ENCODE data around the gene SAFB2. TPM values are rescaled to one million over a fixed set of nuclear protein-coding genes. Genes with fewer than 3 reads are reported as not detected.

The SAFB2 gene
- total and polyA plus RNA-seq, 9 of the 15 experiments (the other 6 are each of a cell fraction or from before 2014, with no cell fraction given) = 4.5 to 103 (median 47.3) TPM

DNA sequence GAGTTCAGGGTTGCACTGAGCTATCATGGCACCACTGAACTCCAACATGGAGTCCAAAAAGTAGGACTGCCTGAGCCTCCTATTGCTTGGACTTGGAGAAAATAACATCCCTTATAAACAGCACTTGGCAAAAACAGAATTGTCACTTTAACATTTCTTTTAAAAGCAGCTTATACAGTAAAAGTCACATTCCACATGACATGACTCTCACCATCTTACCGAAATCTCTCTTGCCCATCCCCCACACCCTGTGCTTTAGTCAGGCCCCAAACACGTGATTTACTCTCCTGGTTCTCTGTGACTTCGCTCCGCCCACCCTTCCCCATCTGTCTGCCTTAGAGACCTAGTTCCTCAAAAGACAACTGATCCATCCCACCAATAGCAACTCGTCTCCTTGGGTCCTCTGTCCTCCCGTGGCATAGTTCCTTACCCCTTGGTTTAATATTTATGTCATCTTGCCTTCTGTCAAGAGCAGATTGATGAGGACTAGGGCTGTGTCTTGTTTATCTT lies 4.9 kb upstream of the SAFB2 start (continued):
- TF ChIP-seq SOX6 (IDR thresholded peaks at IDR 0.05) (peak; percentile 54; the same call in 1 of the 2 replicates), HDGF (IDR thresholded peaks at IDR 0.05) (no peak), HSF4 (CRISPR knock-in tag; IDR thresholded peaks at IDR 0.05; ENCODE audit: borderline replicate concordance) (peak; percentile 95), TBL1XR1 (IDR thresholded peaks at IDR 0.05; ENCODE audit: low read length in 2 of 2) (no peak), ZNF785 (CRISPR knock-in tag; IDR thresholded peaks at IDR 0.05) (no peak), EGR1 (conservative IDR thresholded peaks at IDR 0.05) (peak; percentile 62), SIRT6 (IDR thresholded peaks at IDR 0.05; ENCODE audit: low read depth, low read length) (no peak), ASH1L (IDR thresholded peaks at IDR 0.05; ENCODE audit: borderline replicate concordance, low read depth, partially characterized antibody) (no peak), LARP7 (IDR thresholded peaks at IDR 0.05) (no peak), HNRNPLL (IDR thresholded peaks at IDR 0.05; ENCODE audit: low read depth, low read length, poor library complexity, severe bottlenecking) (no peak), BCOR (IDR thresholded peaks at IDR 0.05) (no peak), ZNF830 (CRISPR knock-in tag; IDR thresholded peaks at IDR 0.05) (peak; percentile 86; the same call in 1 of the 2 replicates)
- TF ChIP-seq, protein P1, sequence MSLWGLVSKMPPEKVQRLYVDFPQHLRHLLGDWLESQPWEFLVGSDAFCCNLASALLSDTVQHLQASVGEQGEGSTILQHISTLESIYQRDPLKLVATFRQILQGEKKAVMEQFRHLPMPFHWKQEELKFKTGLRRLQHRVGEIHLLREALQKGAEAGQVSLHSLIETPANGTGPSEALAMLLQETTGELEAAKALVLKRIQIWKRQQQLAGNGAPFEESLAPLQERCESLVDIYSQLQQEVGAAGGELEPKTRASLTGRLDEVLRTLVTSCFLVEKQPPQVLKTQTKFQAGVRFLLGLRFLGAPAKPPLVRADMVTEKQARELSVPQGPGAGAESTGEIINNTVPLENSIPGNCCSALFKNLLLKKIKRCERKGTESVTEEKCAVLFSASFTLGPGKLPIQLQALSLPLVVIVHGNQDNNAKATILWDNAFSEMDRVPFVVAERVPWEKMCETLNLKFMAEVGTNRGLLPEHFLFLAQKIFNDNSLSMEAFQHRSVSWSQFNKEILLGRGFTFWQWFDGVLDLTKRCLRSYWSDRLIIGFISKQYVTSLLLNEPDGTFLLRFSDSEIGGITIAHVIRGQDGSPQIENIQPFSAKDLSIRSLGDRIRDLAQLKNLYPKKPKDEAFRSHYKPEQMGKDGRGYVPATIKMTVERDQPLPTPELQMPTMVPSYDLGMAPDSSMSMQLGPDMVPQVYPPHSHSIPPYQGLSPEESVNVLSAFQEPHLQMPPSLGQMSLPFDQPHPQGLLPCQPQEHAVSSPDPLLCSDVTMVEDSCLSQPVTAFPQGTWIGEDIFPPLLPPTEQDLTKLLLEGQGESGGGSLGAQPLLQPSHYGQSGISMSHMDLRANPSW (CRISPR knock-in tag; IDR thresholded peaks at IDR 0.05) = no peak
- TF ChIP-seq, protein P2, sequence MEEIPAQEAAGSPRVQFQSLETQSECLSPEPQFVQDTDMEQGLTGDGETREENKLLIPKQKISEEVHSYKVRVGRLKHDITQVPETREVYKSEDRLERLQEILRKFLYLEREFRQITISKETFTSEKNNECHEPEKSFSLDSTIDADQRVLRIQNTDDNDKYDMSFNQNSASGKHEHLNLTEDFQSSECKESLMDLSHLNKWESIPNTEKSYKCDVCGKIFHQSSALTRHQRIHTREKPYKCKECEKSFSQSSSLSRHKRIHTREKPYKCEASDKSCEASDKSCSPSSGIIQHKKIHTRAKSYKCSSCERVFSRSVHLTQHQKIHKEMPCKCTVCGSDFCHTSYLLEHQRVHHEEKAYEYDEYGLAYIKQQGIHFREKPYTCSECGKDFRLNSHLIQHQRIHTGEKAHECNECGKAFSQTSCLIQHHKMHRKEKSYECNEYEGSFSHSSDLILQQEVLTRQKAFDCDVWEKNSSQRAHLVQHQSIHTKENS (CRISPR knock-in tag; IDR thresholded peaks at IDR 0.05) = no peak
- TF ChIP-seq, protein P3, sequence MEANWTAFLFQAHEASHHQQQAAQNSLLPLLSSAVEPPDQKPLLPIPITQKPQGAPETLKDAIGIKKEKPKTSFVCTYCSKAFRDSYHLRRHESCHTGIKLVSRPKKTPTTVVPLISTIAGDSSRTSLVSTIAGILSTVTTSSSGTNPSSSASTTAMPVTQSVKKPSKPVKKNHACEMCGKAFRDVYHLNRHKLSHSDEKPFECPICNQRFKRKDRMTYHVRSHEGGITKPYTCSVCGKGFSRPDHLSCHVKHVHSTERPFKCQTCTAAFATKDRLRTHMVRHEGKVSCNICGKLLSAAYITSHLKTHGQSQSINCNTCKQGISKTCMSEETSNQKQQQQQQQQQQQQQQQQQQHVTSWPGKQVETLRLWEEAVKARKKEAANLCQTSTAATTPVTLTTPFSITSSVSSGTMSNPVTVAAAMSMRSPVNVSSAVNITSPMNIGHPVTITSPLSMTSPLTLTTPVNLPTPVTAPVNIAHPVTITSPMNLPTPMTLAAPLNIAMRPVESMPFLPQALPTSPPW (CRISPR knock-in tag; IDR thresholded peaks at IDR 0.05) = peak; percentile 58
- TF ChIP-seq, protein P4, sequence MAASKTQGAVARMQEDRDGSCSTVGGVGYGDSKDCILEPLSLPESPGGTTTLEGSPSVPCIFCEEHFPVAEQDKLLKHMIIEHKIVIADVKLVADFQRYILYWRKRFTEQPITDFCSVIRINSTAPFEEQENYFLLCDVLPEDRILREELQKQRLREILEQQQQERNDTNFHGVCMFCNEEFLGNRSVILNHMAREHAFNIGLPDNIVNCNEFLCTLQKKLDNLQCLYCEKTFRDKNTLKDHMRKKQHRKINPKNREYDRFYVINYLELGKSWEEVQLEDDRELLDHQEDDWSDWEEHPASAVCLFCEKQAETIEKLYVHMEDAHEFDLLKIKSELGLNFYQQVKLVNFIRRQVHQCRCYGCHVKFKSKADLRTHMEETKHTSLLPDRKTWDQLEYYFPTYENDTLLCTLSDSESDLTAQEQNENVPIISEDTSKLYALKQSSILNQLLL (CRISPR knock-in tag; IDR thresholded peaks at IDR 0.05; ENCODE audit: borderline replicate concordance) = no peak
- TF ChIP-seq, protein P5, sequence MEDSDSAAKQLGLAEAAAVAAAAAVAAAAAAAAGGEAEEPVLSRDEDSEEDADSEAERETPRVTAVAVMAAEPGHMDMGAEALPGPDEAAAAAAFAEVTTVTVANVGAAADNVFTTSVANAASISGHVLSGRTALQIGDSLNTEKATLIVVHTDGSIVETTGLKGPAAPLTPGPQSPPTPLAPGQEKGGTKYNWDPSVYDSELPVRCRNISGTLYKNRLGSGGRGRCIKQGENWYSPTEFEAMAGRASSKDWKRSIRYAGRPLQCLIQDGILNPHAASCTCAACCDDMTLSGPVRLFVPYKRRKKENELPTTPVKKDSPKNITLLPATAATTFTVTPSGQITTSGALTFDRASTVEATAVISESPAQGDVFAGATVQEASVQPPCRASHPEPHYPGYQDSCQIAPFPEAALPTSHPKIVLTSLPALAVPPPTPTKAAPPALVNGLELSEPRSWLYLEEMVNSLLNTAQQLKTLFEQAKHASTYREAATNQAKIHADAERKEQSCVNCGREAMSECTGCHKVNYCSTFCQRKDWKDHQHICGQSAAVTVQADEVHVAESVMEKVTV (CRISPR knock-in tag; IDR thresholded peaks at IDR 0.05) = peak; percentile 41; the same call in 1 of the 2 replicates
- TF ChIP-seq, protein P6, sequence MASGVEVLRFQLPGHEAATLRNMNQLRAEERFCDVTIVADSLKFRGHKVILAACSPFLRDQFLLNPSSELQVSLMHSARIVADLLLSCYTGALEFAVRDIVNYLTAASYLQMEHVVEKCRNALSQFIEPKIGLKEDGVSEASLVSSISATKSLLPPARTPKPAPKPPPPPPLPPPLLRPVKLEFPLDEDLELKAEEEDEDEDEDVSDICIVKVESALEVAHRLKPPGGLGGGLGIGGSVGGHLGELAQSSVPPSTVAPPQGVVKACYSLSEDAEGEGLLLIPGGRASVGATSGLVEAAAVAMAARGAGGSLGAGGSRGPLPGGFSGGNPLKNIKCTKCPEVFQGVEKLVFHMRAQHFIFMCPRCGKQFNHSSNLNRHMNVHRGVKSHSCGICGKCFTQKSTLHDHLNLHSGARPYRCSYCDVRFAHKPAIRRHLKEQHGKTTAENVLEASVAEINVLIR (CRISPR knock-in tag; IDR thresholded peaks at IDR 0.05) = peak; percentile 65

Measured in K562 (cell line).